Stomach (tissue), 9 donors: ENCODE measurements around the gene ABCA9. TPM values are rescaled to one million over a fixed set of nuclear protein-coding genes. Genes with fewer than 3 reads are reported as not detected.

ENCODE experiments used
- DNase-seq, 2 donors: peaks; one replicate each; pipeline versions ENCODE4 v3.0.0 to v3.0.0-alpha.2; 2013 to 2019
- H3K27ac ChIP-seq, 5 donors: fragments of 200-600 bp in 4 of 5; sonication (generic) in 4 of 5; one replicate each; pipeline ENCODE4 v1.5.1; 2013 to 2019; ENCODE audit warnings: mild to moderate bottlenecking in 1 of 5, moderate library complexity in 1 of 5
- H3K27me3 ChIP-seq, 3 donors: fragments of 200-600 bp; sonication (generic); one replicate each; pipeline ENCODE4 v1.5.1; 2017 to 2019; ENCODE audit warnings: mixed run types in 1 of 3
- H3K36me3 ChIP-seq, 4 donors: fragments of 200-600 bp; sonication (generic); 1 replicate in 3 of 4; 2 replicates in 1 of 4; pipeline ENCODE4 v1.5.1; 2016 to 2019
- H3K4me1 ChIP-seq, 4 donors: fragments of 200-600 bp; sonication (generic); one replicate each; pipeline ENCODE4 v1.5.1; 2016 to 2019
- H3K4me3 ChIP-seq, 4 donors: fragments of 200-600 bp; sonication (generic) in 3 of 4; one replicate each; pipeline ENCODE4 v1.5.1; 2016 to 2019; ENCODE audit warnings: mild to moderate bottlenecking in 1 of 4
- H3K9me3 ChIP-seq, 4 donors: fragments of 200-600 bp; sonication (generic); one replicate each; pipeline ENCODE4 v1.5.1; 2016 to 2019
- EP300 ChIP-seq: sonication (generic); formaldehyde crosslinking; IDR thresholded peaks from one replicate; pipeline ENCODE4 v1.6.1; 2017; ENCODE audit warnings: antibody characterized with exemption
- POLR2A ChIP-seq, 4 donors: fragments of 450-650 bp; IDR thresholded peaks; one replicate each; pipeline ENCODE4 v1.6.1; 2016; ENCODE audit warnings: antibody characterized with exemption in 4 of 4, control low read depth in 2 of 4, mild to moderate bottlenecking in 1 of 4, moderate library complexity in 1 of 4
- POLR2AphosphoS5 ChIP-seq, 3 donors: sonication (generic); formaldehyde crosslinking; IDR thresholded peaks; one replicate each; pipeline ENCODE4 v1.6.1; 2016; ENCODE audit warnings: antibody characterized with exemption in 3 of 3
- WGBS, 5 donors: extraction: QIAGEN DNeasy Blood & Tissue Kit in 3 of 5; methylation state at CpG; one replicate each; pipeline versions ENCODE4 v1.1.5 to v1.1.7; 2013 to 2018; 5-methylcytosine and 5-hydroxymethylcytosine counted together
- intact Hi-C: fragments of 100-400 bp; cut with DNase I; formaldehyde crosslinking; loops from one replicate; pipeline ENCODE4 v1.15.1; 2023; ENCODE audit warnings: low total_unique reads
- polyA plus RNA-seq, 3 donors: library from polyadenylated mRNA; stranded (reverse); fragments of 200-250 nt; gene quantifications; one replicate each; pipeline ENCODE4 v1.2.3, GENCODE V29; 2013
- total RNA-seq, 5 donors: library from RNA; depleted of rRNA; stranded (reverse); fragments of >200 nt; gene quantifications; one replicate each; pipeline versions ENCODE4 v1.1.0 to v1.2.3, GENCODE V29; 2014 to 2016
- TF ChIP-seq, protein P1 (sequence below), 7 experiments: fragments of 450-650 bp in 4 of 7; fragments of 200-600 bp in 3 of 7; sonication (generic) in 3 of 7; IDR thresholded peaks; one replicate each; pipeline ENCODE4 v1.5.1; 2016 to 2019; ENCODE audit warnings: antibody characterized with exemption in 7 of 7, control low read depth in 2 of 7, mild to moderate bottlenecking in 1 of 7
- donor health status: healthy with polysubstance abuse.
- donor health status: Bipolar disorder and iron deficiency.
- donor health status: healthy.

The ABCA9 gene
- total and polyA plus RNA-seq, 8 donors = 1.4 to 38.5 (median 5.0) TPM

DNA sequence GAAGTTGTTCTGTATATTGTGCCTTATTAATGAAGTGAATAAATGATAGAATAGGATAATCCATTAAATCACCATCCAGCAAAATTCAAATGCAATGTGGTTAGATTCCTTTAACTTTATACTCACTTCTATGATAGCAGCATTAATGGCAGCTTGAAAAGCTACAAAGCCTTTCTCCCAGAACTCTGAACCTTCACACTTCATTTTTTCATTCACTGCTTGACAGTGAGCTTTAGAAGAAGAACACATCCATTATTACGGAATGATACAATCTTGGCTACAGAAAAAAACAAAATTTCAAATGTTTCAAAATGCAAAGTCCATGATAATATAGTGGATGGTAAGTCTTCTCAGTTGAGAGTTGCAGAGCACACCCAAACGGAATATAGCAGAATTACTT lies 16.4 kb downstream of the ABCA9 start:
- TF ChIP-seq POLR2A (IDR thresholded peaks at IDR 0.05) = no peak
- no peak for TF ChIP-seq POLR2AphosphoS5 (IDR thresholded peaks at IDR 0.05)
- no peak for TF ChIP-seq EP300
- TF ChIP-seq, protein P1, sequence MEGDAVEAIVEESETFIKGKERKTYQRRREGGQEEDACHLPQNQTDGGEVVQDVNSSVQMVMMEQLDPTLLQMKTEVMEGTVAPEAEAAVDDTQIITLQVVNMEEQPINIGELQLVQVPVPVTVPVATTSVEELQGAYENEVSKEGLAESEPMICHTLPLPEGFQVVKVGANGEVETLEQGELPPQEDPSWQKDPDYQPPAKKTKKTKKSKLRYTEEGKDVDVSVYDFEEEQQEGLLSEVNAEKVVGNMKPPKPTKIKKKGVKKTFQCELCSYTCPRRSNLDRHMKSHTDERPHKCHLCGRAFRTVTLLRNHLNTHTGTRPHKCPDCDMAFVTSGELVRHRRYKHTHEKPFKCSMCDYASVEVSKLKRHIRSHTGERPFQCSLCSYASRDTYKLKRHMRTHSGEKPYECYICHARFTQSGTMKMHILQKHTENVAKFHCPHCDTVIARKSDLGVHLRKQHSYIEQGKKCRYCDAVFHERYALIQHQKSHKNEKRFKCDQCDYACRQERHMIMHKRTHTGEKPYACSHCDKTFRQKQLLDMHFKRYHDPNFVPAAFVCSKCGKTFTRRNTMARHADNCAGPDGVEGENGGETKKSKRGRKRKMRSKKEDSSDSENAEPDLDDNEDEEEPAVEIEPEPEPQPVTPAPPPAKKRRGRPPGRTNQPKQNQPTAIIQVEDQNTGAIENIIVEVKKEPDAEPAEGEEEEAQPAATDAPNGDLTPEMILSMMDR (IDR thresholded peaks at IDR 0.05) = no peak
- WGBS, 5 donors = 94 to 98% (median 96%) methylated on average over 2 of the region's 2 CpGs
- intact Hi-C loops = no loop called here
- H3K4me1 ChIP-seq = peaks cover 8 to 19% (median 14%) of the 10 kb centered on the region in 4 donors
- no peaks in the 10 kb centered on the region for H3K27me3 ChIP-seq
- peaks cover 0 to 16% (median 0%) of the 10 kb centered on the region in 4 donors for H3K36me3 ChIP-seq
- no peaks in the 10 kb centered on the region for H3K9me3 ChIP-seq
- no peak for DNase-seq
- no peak overlapping the region for H3K4me3 ChIP-seq
- H3K27ac ChIP-seq = no peak overlapping the region

DNA sequence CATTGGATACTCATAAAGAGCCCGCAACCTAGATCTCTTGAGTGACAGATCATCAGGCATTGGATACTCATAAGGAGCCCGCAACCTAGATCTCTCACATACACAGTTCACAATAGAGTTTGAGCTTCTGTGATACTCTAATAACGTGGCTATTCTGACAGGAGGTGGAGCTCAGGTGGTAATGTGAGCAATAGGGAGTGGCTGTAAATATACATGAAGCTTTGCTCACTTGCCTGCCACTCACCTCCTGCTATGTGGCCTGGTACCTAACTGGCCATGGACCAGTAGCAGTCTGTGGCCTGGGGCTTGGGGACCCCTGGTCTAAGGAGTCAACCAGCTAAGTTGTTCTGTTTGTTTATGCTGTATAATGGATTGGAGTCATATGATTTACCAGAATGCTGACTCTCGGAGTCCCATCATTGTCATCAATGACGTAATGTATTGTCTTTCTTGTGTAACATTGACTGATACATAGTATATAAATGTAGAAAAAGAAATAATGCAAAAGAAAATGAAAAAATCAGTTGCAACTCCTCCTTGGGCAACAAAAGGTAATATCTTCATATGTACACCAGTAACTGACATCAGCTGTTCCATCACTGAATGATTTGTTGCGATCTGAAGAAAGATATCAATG lies 17.5 kb downstream of the ABCA9 start:
- 84 to 88% (median 85%) methylated on average over 6 of the region's 6 CpGs for WGBS, 5 donors
- intact Hi-C loops = no loop called here
- H3K27me3 ChIP-seq = no peaks in the 10 kb centered on the region
- H3K36me3 ChIP-seq = peaks cover 0 to 16% (median 0%) of the 10 kb centered on the region in 4 donors
- no peak for DNase-seq
- no peaks in the 10 kb centered on the region for H3K9me3 ChIP-seq
- no peak overlapping the region for H3K4me3 ChIP-seq
- no peak overlapping the region for H3K27ac ChIP-seq
- peaks cover 7 to 14% (median 13%) of the 10 kb centered on the region in 4 donors for H3K4me1 ChIP-seq
- TF ChIP-seq EP300 (no peak), POLR2A (IDR thresholded peaks at IDR 0.05) (no peak), POLR2AphosphoS5 (IDR thresholded peaks at IDR 0.05) (no peak)
- TF ChIP-seq, protein P1 (IDR thresholded peaks at IDR 0.05) = no peak

DNA sequence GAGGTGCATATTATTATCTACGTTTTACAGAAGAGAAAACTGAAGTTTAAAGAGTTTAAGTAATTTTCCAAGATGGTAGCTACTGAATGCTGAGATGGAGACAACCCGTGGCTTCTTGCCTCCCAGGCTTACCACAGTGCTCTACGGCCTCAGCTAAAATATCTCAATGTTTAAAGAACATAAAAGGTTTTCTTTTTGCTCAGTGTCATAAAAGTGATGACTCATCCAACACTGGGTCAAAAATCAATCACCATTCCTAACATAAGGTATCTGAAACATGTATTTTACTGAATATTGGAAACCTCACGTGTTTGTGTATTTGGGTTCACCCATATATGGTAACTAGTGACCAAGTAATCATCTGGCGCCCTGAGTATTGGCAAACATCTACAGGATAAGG lies 18.4 kb downstream of the ABCA9 start:
- no peak overlapping the region for H3K27ac ChIP-seq
- DNase-seq = no peak
- TF ChIP-seq EP300 (no peak), POLR2AphosphoS5 (IDR thresholded peaks at IDR 0.05) (no peak), POLR2A (IDR thresholded peaks at IDR 0.05) (no peak)
- TF ChIP-seq, protein P1 (IDR thresholded peaks at IDR 0.05) = no peak
- WGBS, 5 donors = 81 to 88% (median 86%) methylated on average over 5 of the region's 5 CpGs
- H3K36me3 ChIP-seq = peaks cover 0 to 16% (median 0%) of the 10 kb centered on the region in 4 donors
- H3K27me3 ChIP-seq = no peaks in the 10 kb centered on the region
- peaks cover 0 to 5% (median 5%) of the 10 kb centered on the region in 4 donors for H3K4me1 ChIP-seq
- intact Hi-C loops = no loop called here
- H3K9me3 ChIP-seq = peaks cover 0 to 4% (median 0%) of the 10 kb centered on the region in 4 donors
- H3K4me3 ChIP-seq = no peak overlapping the region

DNA sequence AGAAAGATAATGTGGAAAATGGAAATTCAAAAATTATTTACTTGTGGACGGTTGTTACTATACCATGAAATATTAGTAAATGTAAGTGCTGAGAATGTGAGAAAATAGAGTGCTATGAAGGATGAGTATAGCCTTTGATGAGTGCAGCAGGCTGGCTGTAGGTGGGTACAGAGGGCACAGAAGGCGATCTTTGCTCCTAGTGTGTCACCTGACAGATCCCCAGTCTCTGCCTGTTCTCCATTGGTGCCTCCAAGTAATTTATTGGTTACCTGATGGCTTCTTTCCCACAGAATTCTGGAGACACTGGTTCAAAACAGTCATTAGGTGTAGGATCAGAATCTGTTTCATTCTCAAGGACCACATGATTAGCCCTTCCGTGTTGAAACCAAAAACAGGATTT lies 28.9 kb downstream of the ABCA9 start:
- Histone ChIP-seq H3K4me3 (no peak overlapping the region), H3K9me3 (no peaks in the 10 kb centered on the region)
- WGBS, 5 donors = 86 to 91% (median 87%) methylated on average over 3 of the region's 3 CpGs

More for the DNA sequence above, 28.9 kb downstream of the ABCA9 start:
- Histone ChIP-seq H3K27me3 (no peaks in the 10 kb centered on the region), H3K4me1 (no peaks in the 10 kb centered on the region), H3K36me3 (no peaks in the 10 kb centered on the region), H3K27ac (no peak overlapping the region)
- DNase-seq = no peak
- intact Hi-C loops = no loop called here
- TF ChIP-seq POLR2A (IDR thresholded peaks at IDR 0.05) (no peak), POLR2AphosphoS5 (IDR thresholded peaks at IDR 0.05) (no peak), EP300 (no peak)
- TF ChIP-seq, protein P1 (IDR thresholded peaks at IDR 0.05) = no peak
